ENCODE results near the gene ATF6B.

DNA sequence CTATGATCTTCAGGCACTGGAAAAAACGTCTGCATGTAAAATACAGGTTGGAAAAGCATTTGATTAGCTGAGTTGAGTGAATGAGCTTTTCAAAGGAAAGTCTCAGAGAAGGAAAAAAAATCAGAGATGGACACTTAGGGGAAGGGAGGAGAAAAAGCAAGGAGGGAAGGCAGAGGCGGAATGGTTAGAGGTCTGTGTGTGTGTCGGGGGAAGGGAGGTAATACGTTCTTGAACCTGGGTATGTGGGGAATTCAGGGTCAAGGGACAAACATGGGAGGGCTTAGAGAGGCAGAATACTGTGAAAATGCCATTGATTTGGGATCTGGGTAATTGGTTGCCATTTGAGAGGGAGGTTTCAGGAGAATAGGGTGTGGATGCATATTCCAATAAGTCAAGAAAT lies 18.6 kb upstream of the ATF6B start:
- TF ChIP-seq, protein P1, sequence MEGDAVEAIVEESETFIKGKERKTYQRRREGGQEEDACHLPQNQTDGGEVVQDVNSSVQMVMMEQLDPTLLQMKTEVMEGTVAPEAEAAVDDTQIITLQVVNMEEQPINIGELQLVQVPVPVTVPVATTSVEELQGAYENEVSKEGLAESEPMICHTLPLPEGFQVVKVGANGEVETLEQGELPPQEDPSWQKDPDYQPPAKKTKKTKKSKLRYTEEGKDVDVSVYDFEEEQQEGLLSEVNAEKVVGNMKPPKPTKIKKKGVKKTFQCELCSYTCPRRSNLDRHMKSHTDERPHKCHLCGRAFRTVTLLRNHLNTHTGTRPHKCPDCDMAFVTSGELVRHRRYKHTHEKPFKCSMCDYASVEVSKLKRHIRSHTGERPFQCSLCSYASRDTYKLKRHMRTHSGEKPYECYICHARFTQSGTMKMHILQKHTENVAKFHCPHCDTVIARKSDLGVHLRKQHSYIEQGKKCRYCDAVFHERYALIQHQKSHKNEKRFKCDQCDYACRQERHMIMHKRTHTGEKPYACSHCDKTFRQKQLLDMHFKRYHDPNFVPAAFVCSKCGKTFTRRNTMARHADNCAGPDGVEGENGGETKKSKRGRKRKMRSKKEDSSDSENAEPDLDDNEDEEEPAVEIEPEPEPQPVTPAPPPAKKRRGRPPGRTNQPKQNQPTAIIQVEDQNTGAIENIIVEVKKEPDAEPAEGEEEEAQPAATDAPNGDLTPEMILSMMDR (IDR thresholded peaks at IDR 0.05; ENCODE audit: low read depth, low read length), result no peak
- no peak for TF ChIP-seq EZH2phosphoT487 (IDR thresholded peaks at IDR 0.05; ENCODE audit: low read depth)
